ENCODE data around the gene VEZF1.
A peak's percentile ranks its signal among the peaks of the same experiment; 100 is the strongest.

Gene VEZF1

DNA sequence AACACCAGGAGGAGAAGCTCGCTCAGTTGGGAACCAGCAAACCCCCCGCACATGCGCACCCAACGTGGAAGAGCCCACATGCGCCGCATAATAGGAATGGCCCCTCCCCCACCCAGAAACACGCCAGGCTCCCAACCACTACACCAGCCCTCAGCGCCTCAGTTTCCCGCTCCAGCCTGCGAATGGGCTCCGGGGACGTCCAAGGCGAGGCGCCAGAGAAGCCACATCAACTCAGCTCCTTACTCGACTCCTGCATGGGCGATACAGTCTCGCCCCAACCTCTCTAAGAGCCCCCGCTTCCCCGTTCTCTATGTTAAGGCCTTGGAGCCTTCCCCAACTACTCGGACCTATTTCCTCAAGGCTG, 18.5 kb upstream of the VEZF1 start:
- H3K4me3 ChIP-seq (ENCODE audit: low read length in 2 of 2): peak overlapping the region; percentile 76 to 100
- H3K27ac ChIP-seq (ENCODE audit: low read length): peak overlapping the region; percentile 99
- H3K4me1 ChIP-seq (ENCODE audit: control insufficient read depth, insufficient read depth, low read length): peaks cover 27% of the 10 kb centered on the region

DNA sequence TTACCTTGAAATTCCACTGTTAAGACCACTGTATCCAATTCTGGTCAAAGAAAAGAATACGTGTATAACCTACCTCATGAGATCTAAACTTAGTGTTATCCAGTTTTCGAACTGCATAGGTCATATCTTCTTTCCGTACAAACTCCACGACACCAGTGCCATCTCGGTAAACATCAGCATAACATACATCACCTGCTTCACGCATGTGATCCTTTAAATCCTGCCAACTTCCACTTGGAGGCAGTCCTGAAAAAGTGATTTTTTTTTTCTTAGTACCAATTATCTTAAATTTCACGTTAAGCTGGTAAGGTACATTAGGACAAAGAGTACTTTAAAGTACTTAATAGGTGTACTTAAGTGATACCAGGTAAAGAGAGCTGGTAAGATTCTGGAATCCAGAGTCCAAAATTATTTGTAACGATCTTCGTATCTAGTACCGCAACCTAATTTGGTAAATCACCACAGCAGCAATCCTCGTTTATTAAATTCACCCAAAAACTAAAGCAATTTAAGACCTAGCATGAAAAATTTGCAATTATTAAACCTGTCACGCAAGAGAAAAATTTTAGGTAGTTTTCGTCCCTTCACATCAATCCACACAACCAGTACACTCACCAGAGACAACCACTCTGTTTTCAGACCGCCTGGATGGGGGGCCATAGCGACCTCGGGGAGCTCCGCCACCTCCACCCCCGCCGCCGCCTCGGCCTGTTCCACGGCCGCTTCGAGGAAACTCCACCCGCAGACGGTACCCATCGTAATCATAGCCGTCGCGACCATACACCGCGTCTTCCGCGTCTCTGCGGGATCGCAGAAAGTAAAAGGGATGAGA, 17.9 kb upstream of the VEZF1 start:
- H3K9ac ChIP-seq (ENCODE audit: low read length in 2 of 2): peak overlapping the region; percentile 91 to 100
- H3K27me3 ChIP-seq (ENCODE audit: control insufficient read depth in 1 of 2, insufficient read depth in 2 of 2, low read length in 2 of 2): no peaks in the 10 kb centered on the region
- peaks cover 19 to 34% of the 10 kb centered on the region in 2 donors for H3K36me3 ChIP-seq (ENCODE audit: control insufficient read depth in 2 of 2, insufficient read depth in 2 of 2, low read length in 2 of 2)
- peak overlapping the region; percentile 99 for H3K27ac ChIP-seq (ENCODE audit: low read length)
- peak overlapping the region; percentile 76 to 100 for H3K4me3 ChIP-seq (ENCODE audit: low read length in 2 of 2)
- H3K4me1 ChIP-seq (ENCODE audit: control insufficient read depth, insufficient read depth, low read length): peaks cover 27% of the 10 kb centered on the region
- no peaks in the 10 kb centered on the region for H3K9me3 ChIP-seq (ENCODE audit: control insufficient read depth in 2 of 2, low read length in 2 of 2)

More for the DNA sequence above, 18.5 kb upstream of the VEZF1 start:
- H3K27me3 ChIP-seq (ENCODE audit: control insufficient read depth in 1 of 2, insufficient read depth in 2 of 2, low read length in 2 of 2): no peaks in the 10 kb centered on the region
- H3K9ac ChIP-seq (ENCODE audit: low read length in 2 of 2): peak overlapping the region; percentile 91 to 100
- peaks cover 19 to 34% of the 10 kb centered on the region in 2 donors for H3K36me3 ChIP-seq (ENCODE audit: control insufficient read depth in 2 of 2, insufficient read depth in 2 of 2, low read length in 2 of 2)
- H3K9me3 ChIP-seq (ENCODE audit: control insufficient read depth in 2 of 2, low read length in 2 of 2): no peaks in the 10 kb centered on the region

DNA sequence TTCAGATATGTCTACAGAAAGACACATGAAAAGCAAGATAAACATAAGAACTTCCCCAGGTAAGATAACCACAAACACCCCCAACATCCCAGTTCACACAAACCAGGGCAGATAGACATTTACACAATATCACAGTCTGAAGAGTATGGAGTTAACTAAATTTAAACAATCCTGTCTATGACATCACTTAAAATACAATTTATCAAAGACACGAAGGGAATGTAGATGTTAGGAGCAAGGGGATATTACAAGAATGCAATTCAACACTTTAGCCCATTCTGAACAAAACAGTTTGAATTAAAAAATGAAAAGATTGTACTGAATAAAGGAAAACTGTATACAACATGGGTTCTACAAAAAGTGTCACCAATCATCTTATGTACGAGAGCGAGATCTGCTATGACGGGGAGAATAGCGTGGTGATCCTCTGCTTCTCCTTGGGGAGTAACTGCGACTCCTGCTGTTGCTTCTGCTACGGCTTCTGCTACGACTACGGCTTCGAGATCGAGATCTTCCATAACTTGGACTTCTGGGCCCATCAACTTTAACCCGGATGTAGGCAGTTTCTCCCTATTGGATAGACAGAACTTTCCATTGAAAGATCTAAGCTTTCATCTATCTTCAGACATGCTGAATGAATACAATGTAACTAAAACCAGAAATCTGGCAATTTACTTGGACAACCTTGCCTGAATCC, 17.1 kb upstream of the VEZF1 start:
- Histone ChIP-seq H3K9me3 (ENCODE audit: control insufficient read depth in 2 of 2, low read length in 2 of 2) (no peaks in the 10 kb centered on the region), H3K4me3 (ENCODE audit: low read length in 2 of 2) (peak overlapping the region; percentile 76 to 100), H3K27me3 (ENCODE audit: control insufficient read depth in 1 of 2, insufficient read depth in 2 of 2, low read length in 2 of 2) (no peaks in the 10 kb centered on the region), H3K9ac (ENCODE audit: low read length in 2 of 2) (peak overlapping the region; percentile 42 to 91), H3K4me1 (ENCODE audit: control insufficient read depth, insufficient read depth, low read length) (peaks cover 27% of the 10 kb centered on the region), H3K27ac (ENCODE audit: low read length) (no peak overlapping the region), H3K36me3 (ENCODE audit: control insufficient read depth in 2 of 2, insufficient read depth in 2 of 2, low read length in 2 of 2) (peaks cover 19 to 40% of the 10 kb centered on the region in 2 donors)

DNA sequence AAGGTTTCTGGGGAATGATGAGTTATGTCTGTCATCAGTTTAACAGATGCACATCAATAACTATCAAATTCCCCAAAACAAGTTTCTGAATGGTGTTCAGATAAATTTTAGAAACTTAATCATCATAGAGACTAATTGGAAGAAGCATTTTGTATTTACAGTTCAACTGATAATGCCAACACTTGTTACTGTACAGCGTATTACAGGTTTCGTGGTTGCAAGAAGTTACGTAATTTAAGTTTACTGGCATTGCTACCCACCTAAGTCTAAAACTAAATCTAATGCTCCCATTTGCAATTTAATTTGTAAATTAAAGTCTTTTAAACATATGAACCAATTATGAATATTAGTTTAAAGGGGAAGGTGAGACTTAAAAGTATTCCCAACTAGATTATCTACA, 16.0 kb upstream of the VEZF1 start:
- no peak overlapping the region for H3K9ac ChIP-seq (ENCODE audit: low read length in 2 of 2)

DNA sequence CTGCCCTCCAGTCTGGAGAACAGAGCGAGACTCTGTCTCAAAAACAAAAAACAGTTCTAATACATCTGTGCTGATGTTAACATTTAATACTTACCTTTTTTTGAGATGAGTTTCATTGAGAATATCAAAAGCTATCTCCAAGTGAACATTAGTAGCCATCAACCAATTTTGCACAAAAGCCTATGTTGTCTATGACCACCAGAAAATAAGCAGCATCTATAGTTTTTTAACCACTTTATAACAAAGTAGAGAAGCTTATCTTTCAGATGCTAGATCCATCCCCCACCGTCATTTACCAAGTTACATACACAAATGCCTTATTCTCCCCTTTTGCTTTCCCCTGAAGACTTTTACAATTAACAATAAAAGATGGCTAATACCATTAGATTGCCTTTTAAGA, 14.9 kb upstream of the VEZF1 start:
- Histone ChIP-seq H3K27ac (ENCODE audit: low read length) (no peak overlapping the region), H3K4me1 (ENCODE audit: control insufficient read depth, insufficient read depth, low read length) (peaks cover 24% of the 10 kb centered on the region), H3K36me3 (ENCODE audit: control insufficient read depth in 2 of 2, insufficient read depth in 2 of 2, low read length in 2 of 2) (peaks cover 19 to 48% of the 10 kb centered on the region in 2 donors), H3K27me3 (ENCODE audit: control insufficient read depth in 1 of 2, insufficient read depth in 2 of 2, low read length in 2 of 2) (no peaks in the 10 kb centered on the region), H3K4me3 (ENCODE audit: low read length in 2 of 2) (no peak overlapping the region), H3K9me3 (ENCODE audit: control insufficient read depth in 2 of 2, low read length in 2 of 2) (no peaks in the 10 kb centered on the region), H3K9ac (ENCODE audit: low read length in 2 of 2) (no peak overlapping the region)

More for the DNA sequence above, 16.0 kb upstream of the VEZF1 start:
- H3K4me3 ChIP-seq (ENCODE audit: low read length in 2 of 2): peak overlapping the region in 1 of 2 donors; percentile 18
- no peaks in the 10 kb centered on the region for H3K9me3 ChIP-seq (ENCODE audit: control insufficient read depth in 2 of 2, low read length in 2 of 2)
- H3K27me3 ChIP-seq (ENCODE audit: control insufficient read depth in 1 of 2, insufficient read depth in 2 of 2, low read length in 2 of 2): no peaks in the 10 kb centered on the region
- peaks cover 27% of the 10 kb centered on the region for H3K4me1 ChIP-seq (ENCODE audit: control insufficient read depth, insufficient read depth, low read length)
- H3K27ac ChIP-seq (ENCODE audit: low read length): no peak overlapping the region
- H3K36me3 ChIP-seq (ENCODE audit: control insufficient read depth in 2 of 2, insufficient read depth in 2 of 2, low read length in 2 of 2): peaks cover 19 to 46% of the 10 kb centered on the region in 2 donors

DNA sequence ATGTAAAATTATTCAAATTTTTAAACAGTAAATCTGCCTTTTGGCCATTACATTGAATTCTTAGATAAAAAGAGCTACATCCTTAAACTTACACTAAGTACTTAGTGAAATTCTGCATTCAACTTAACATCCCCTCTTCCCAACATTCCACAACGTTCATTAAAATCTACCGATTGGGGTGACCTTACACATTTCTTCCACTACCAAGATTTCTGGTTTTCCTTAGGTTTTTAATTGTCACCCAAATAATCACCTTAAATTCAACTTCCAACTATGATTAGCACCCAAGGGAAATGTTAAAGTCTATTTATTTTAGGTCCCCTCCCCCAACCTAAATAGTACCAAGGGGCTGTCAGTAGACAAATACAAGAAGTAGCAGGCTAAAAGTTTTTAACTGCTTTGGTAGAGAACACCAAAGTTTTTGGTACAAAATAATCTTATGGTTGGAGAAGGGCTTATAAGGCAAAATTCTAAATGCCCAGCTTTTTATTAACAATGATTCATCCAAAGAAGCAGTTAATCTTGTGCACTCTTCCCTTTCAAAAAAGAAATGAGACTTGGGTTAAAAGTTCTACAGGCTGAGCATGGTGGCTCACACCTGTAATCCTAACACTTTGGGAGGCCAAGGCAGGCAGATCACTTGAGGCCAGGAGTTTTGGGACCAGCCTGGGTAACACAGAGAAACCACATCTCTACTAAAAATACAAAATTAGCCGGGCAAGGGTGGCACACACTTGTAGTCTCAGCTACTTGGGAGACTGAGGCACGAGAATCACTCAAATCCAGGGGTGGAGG, 14.3 kb upstream of the VEZF1 start:
- Histone ChIP-seq H3K36me3 (ENCODE audit: control insufficient read depth in 2 of 2, insufficient read depth in 2 of 2, low read length in 2 of 2) (peaks cover 24 to 48% of the 10 kb centered on the region in 2 donors), H3K9ac (ENCODE audit: low read length in 2 of 2) (no peak overlapping the region), H3K9me3 (ENCODE audit: control insufficient read depth in 2 of 2, low read length in 2 of 2) (no peaks in the 10 kb centered on the region), H3K4me3 (ENCODE audit: low read length in 2 of 2) (no peak overlapping the region), H3K27me3 (ENCODE audit: control insufficient read depth in 1 of 2, insufficient read depth in 2 of 2, low read length in 2 of 2) (no peaks in the 10 kb centered on the region), H3K4me1 (ENCODE audit: control insufficient read depth, insufficient read depth, low read length) (peaks cover 21% of the 10 kb centered on the region), H3K27ac (ENCODE audit: low read length) (no peak overlapping the region)

DNA sequence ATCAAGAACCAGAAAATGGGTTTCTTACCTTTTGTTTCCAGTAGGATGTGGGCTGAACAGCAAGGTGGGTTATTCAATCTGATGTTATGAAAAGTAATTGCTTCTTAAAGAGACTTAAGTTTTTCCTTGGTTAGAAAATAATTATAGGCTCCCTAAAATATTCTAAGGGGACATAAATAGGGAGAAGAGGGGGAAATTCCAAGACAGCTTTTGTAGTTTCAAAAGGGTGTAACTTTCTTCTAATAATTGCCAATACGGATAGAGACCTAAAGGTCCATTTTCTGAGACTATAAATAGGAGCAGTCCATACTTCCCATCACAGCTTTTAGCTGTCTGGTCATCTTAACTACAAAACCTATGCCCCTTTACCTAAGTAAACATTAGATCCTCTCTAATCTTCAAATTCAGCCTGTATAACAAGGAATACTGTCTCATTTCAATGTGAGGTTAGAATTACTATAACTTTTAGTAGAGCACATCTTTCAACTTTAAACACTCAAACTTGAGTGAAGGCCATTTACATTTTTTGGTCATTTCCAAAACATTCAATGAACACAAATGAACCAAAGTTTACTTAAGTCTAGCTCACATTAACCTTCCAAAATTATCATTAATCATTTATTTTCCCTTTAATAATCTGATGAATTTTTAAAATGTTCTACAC, 13.5 kb upstream of the VEZF1 start:
- Histone ChIP-seq H3K36me3 (ENCODE audit: control insufficient read depth in 2 of 2, insufficient read depth in 2 of 2, low read length in 2 of 2) (peaks cover 25 to 48% of the 10 kb centered on the region in 2 donors), H3K27ac (ENCODE audit: low read length) (no peak overlapping the region), H3K4me1 (ENCODE audit: control insufficient read depth, insufficient read depth, low read length) (peaks cover 21% of the 10 kb centered on the region), H3K4me3 (ENCODE audit: low read length in 2 of 2) (no peak overlapping the region), H3K9me3 (ENCODE audit: control insufficient read depth in 2 of 2, low read length in 2 of 2) (no peaks in the 10 kb centered on the region), H3K9ac (ENCODE audit: low read length in 2 of 2) (no peak overlapping the region), H3K27me3 (ENCODE audit: control insufficient read depth in 1 of 2, insufficient read depth in 2 of 2, low read length in 2 of 2) (no peaks in the 10 kb centered on the region)

DNA sequence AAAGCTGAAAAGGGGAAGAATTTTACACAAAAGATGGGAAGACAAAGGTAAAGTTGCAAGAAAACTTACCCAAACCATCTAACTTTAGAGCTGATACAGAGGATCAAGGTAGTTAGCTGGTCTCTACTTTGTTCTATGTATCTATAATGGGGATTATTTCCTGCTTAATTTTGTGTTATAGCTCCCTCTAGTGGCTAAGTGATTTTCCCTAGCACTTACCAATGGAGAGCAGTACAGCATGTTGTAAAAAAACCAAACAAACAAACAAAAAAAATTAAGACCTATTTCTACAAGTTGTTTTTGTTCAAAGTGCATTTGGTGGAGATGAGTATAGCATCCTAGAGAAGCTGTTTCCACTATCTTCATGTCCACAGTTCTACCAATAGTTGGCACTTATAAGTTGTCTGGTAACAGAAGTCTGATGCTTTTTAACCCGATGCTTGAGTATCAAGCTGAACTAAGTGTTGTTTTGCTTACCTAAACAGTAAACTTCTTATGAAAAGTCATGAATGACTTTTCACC, 11.5 kb upstream of the VEZF1 start:
- no peak overlapping the region for H3K27ac ChIP-seq (ENCODE audit: low read length)

DNA sequence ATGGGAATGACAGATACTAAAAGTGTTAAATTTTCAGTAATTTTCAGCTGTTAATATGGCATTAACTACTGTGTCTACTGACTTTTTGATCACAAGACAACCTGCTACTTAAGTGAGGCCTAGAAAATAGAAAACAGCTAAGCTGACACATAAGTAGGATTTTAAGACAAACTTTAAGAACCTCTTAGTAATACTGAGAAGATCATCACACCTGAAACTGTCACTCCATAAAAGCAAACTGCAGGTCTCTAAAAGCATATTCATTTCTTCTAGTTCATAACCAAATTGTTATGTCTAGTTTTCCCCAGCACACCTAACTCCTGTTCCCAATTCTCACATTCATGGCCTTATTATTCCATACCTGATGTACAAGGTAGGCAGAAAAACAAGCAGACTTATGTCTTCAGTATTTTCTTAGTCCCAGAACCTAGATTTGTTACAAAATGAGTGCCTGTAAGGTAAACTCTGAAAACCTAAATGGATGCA, 11.0 kb upstream of the VEZF1 start:
- Histone ChIP-seq H3K36me3 (ENCODE audit: control insufficient read depth in 2 of 2, insufficient read depth in 2 of 2, low read length in 2 of 2) (peaks cover 13 to 27% of the 10 kb centered on the region in 2 donors), H3K9ac (ENCODE audit: low read length in 2 of 2) (no peak overlapping the region), H3K4me1 (ENCODE audit: control insufficient read depth, insufficient read depth, low read length) (peaks cover 9% of the 10 kb centered on the region), H3K4me3 (ENCODE audit: low read length in 2 of 2) (no peak overlapping the region), H3K27me3 (ENCODE audit: control insufficient read depth in 1 of 2, insufficient read depth in 2 of 2, low read length in 2 of 2) (no peaks in the 10 kb centered on the region), H3K27ac (ENCODE audit: low read length) (no peak overlapping the region), H3K9me3 (ENCODE audit: control insufficient read depth in 2 of 2, low read length in 2 of 2) (no peaks in the 10 kb centered on the region)

More for the DNA sequence above, 11.5 kb upstream of the VEZF1 start:
- Histone ChIP-seq H3K4me1 (ENCODE audit: control insufficient read depth, insufficient read depth, low read length) (peaks cover 12% of the 10 kb centered on the region), H3K27me3 (ENCODE audit: control insufficient read depth in 1 of 2, insufficient read depth in 2 of 2, low read length in 2 of 2) (no peaks in the 10 kb centered on the region), H3K4me3 (ENCODE audit: low read length in 2 of 2) (no peak overlapping the region), H3K9me3 (ENCODE audit: control insufficient read depth in 2 of 2, low read length in 2 of 2) (no peaks in the 10 kb centered on the region), H3K36me3 (ENCODE audit: control insufficient read depth in 2 of 2, insufficient read depth in 2 of 2, low read length in 2 of 2) (peaks cover 14 to 32% of the 10 kb centered on the region in 2 donors), H3K9ac (ENCODE audit: low read length in 2 of 2) (no peak overlapping the region)
